ENCODE measurements around the gene PDIA5. TPM values are rescaled to one million over a fixed set of nuclear protein-coding genes. Genes with fewer than 3 reads are reported as not detected.

PDIA5 gene
- total RNA-seq, 1 experiment from 2014 or later: 50.8 TPM

DNA sequence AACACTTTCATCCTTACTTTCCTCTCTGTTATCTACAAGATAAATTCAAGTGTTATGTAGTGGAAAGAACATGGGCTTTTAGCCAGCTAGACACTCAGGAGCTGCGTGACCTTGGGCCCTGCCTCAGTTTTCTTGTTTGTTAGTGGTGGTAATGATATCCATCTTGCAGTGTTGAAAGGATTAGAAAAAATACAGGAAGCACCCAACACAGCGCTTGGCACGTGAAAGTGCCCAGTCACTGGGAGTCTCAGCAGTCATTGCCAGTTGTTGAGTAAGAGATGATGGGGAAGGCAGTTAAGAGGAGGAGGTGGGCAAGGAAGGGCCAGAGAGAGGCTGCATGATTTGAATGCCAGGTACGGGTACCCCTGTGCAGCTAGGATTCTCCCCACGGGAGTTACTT, 5.3 kb downstream of the PDIA5 start:
- no peak overlapping the region for H3K27ac ChIP-seq (ENCODE audit: low read depth, low read length)
- peaks cover 36 to 75% of the 10 kb centered on the region in 2 experiments for H3K4me1 ChIP-seq (ENCODE audit: control insufficient read depth in 1 of 2, insufficient read depth in 2 of 2, low read length in 2 of 2)
- ChIA-PET POLR2A (no interaction called here), RAD21 (ENCODE audit: low non-redundant PET in 1 of 2, low total read pairs in 2 of 2, uncharacterized antibody in 2 of 2, unreplicated experiment in 2 of 2) (no interaction called here), CTCF (no interaction called here)
- peaks cover 100% of the 10 kb centered on the region for H3K79me2 ChIP-seq (ENCODE audit: insufficient read depth, low read length)
- no peak overlapping the region for H3K4me3 ChIP-seq (replicated peaks in 1 of 2; ENCODE audit: low read depth in 1 of 2, low read length in 2 of 2)
- no peaks in the 10 kb centered on the region for H3K27me3 ChIP-seq (ENCODE audit: insufficient read depth, low read length)
- DNase-seq (ENCODE audit: low read depth, low spot score): no peak
- H3K9me3 ChIP-seq (ENCODE audit: control insufficient read depth in 1 of 2, insufficient read depth in 1 of 2, low read depth in 1 of 2, low read length in 2 of 2): no peaks in the 10 kb centered on the region
- TF ChIP-seq JUND (IDR thresholded peaks at IDR 0.05): no peak
- TF ChIP-seq POLR2A (IDR thresholded peaks at IDR 0.05; ENCODE audit: borderline replicate concordance, extremely low read depth, insufficient read depth, insufficient read length): no peak
- no peak for TF ChIP-seq POLR2AphosphoS5 (IDR thresholded peaks at IDR 0.05; ENCODE audit: low read depth, low read length)
- TF ChIP-seq ZFX (IDR thresholded peaks at IDR 0.05): no peak
- no peak for TF ChIP-seq SRF (IDR thresholded peaks at IDR 0.05; ENCODE audit: low read depth)
- no peak for TF ChIP-seq ZNF274 (IDR thresholded peaks at IDR 0.05; ENCODE audit: low read depth, low read length)
- TF ChIP-seq, protein P1, sequence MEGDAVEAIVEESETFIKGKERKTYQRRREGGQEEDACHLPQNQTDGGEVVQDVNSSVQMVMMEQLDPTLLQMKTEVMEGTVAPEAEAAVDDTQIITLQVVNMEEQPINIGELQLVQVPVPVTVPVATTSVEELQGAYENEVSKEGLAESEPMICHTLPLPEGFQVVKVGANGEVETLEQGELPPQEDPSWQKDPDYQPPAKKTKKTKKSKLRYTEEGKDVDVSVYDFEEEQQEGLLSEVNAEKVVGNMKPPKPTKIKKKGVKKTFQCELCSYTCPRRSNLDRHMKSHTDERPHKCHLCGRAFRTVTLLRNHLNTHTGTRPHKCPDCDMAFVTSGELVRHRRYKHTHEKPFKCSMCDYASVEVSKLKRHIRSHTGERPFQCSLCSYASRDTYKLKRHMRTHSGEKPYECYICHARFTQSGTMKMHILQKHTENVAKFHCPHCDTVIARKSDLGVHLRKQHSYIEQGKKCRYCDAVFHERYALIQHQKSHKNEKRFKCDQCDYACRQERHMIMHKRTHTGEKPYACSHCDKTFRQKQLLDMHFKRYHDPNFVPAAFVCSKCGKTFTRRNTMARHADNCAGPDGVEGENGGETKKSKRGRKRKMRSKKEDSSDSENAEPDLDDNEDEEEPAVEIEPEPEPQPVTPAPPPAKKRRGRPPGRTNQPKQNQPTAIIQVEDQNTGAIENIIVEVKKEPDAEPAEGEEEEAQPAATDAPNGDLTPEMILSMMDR (IDR thresholded peaks at IDR 0.05 in 2 of 3, conservative IDR thresholded peaks at IDR 0.05 in 1 of 3; ENCODE audit: borderline replicate concordance in 1 of 3, insufficient read depth in 1 of 3, low read depth in 2 of 3, low read length in 2 of 3): no peak
- TF ChIP-seq EZH2 (IDR thresholded peaks at IDR 0.05): no peak
- no peaks in the 10 kb centered on the region for H3K9me2 ChIP-seq (ENCODE audit: insufficient read depth)
- no peak overlapping the region for H3K4me2 ChIP-seq (ENCODE audit: low read length)
- H3K9ac ChIP-seq (ENCODE audit: low read length): no peak overlapping the region
- peaks cover 13% of the 10 kb centered on the region; the same call in 1 of the 2 replicates for H4K20me1 ChIP-seq (ENCODE audit: insufficient read depth)
- no TSS peak for BruUV-seq (replicated peaks)
- intact Hi-C loops (cut with micrococcal nuclease): no loop called here
- ATAC-seq: no peak
- H3K36me3 ChIP-seq (ENCODE audit: control insufficient read depth in 1 of 2, insufficient read depth in 2 of 2, low read length in 2 of 2): no peaks in the 10 kb centered on the region
- H2AFZ ChIP-seq (ENCODE audit: low read depth, low read length, poor library complexity, severe bottlenecking): no peak overlapping the region

DNA sequence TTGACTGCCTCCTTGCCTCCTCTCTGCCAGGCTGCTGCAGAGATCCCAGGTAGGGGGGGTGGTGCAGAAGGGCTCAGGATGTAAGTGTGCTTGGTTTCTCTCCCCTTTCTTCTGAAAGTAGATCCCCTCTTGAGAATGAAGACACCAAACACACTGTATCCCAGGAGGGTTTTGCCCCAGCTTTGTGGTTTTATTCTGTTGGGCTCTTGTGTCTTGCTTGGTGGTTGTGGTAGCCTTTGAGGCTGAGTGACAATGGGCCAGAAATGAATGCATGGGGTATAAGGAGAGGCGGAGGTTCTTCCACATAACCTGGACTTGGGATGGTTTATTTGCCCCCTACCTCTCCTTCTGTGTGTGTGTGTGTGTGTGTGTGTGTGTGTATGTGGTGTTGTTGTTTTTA, 5.7 kb downstream of the PDIA5 start:
- RAD21 ChIA-PET (ENCODE audit: low non-redundant PET in 1 of 2, low total read pairs in 2 of 2, uncharacterized antibody in 2 of 2, unreplicated experiment in 2 of 2): no interaction called here
- no TSS peak for BruUV-seq (replicated peaks)
- no peak overlapping the region for H2AFZ ChIP-seq (ENCODE audit: low read depth, low read length, poor library complexity, severe bottlenecking)
- H3K27me3 ChIP-seq (ENCODE audit: insufficient read depth, low read length): no peaks in the 10 kb centered on the region
- no peak overlapping the region for H3K27ac ChIP-seq (ENCODE audit: low read depth, low read length)
- peaks cover 100% of the 10 kb centered on the region for H3K79me2 ChIP-seq (ENCODE audit: insufficient read depth, low read length)
- peaks cover 37 to 79% of the 10 kb centered on the region in 2 experiments for H3K4me1 ChIP-seq (ENCODE audit: control insufficient read depth in 1 of 2, insufficient read depth in 2 of 2, low read length in 2 of 2)
- no peaks in the 10 kb centered on the region for H3K9me2 ChIP-seq (ENCODE audit: insufficient read depth)
- no peak for ATAC-seq
- POLR2A ChIA-PET: no interaction called here
- no peak for DNase-seq (ENCODE audit: low read depth, low spot score)
- CTCF ChIA-PET: no interaction called here
- H3K4me2 ChIP-seq (ENCODE audit: low read length): no peak overlapping the region
- H3K36me3 ChIP-seq (ENCODE audit: control insufficient read depth in 1 of 2, insufficient read depth in 2 of 2, low read length in 2 of 2): no peaks in the 10 kb centered on the region
- H3K4me3 ChIP-seq (replicated peaks in 1 of 2; ENCODE audit: low read depth in 1 of 2, low read length in 2 of 2): no peak overlapping the region
- intact Hi-C loops (cut with micrococcal nuclease): no loop called here
- peaks cover 13% of the 10 kb centered on the region; the same call in 1 of the 2 replicates for H4K20me1 ChIP-seq (ENCODE audit: insufficient read depth)
- TF ChIP-seq, protein P2, sequence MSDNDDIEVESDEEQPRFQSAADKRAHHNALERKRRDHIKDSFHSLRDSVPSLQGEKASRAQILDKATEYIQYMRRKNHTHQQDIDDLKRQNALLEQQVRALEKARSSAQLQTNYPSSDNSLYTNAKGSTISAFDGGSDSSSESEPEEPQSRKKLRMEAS (IDR thresholded peaks at IDR 0.05): no peak
- TF ChIP-seq TCF7L2 (IDR thresholded peaks at IDR 0.05; ENCODE audit: borderline replicate concordance, extremely low read depth, insufficient read depth, insufficient read length): no peak
- no peak for TF ChIP-seq SIN3A (IDR thresholded peaks at IDR 0.05; ENCODE audit: low read depth)
- TF ChIP-seq, protein P1 (IDR thresholded peaks at IDR 0.05 in 2 of 3, conservative IDR thresholded peaks at IDR 0.05 in 1 of 3; ENCODE audit: borderline replicate concordance in 1 of 3, insufficient read depth in 1 of 3, low read depth in 2 of 3, low read length in 2 of 3): no peak
- no peak for TF ChIP-seq CEBPB (IDR thresholded peaks at IDR 0.05; ENCODE audit: low read depth)
- TF ChIP-seq EGR1 (IDR thresholded peaks at IDR 0.05; ENCODE audit: low read depth): no peak
- no peak for TF ChIP-seq CBX3 (IDR thresholded peaks at IDR 0.05; ENCODE audit: low read depth)
- TF ChIP-seq SRF (IDR thresholded peaks at IDR 0.05; ENCODE audit: low read depth): no peak
- TF ChIP-seq SP1 (IDR thresholded peaks at IDR 0.05; ENCODE audit: low read depth): no peak
- TF ChIP-seq EZH2 (IDR thresholded peaks at IDR 0.05): no peak
- no peak for TF ChIP-seq FOSL1 (IDR thresholded peaks at IDR 0.05; ENCODE audit: low read depth)
- H3K9me3 ChIP-seq (ENCODE audit: control insufficient read depth in 1 of 2, insufficient read depth in 1 of 2, low read depth in 1 of 2, low read length in 2 of 2): no peaks in the 10 kb centered on the region
- no peak overlapping the region for H3K9ac ChIP-seq (ENCODE audit: low read length)

Measured in HCT116 (cell line).